IMR-90 (cell line): Measurements from ENCODE around the gene GLIS1. TPM values are rescaled to one million over a fixed set of nuclear protein-coding genes. Genes with fewer than 3 reads are reported as not detected.

ENCODE experiments used
- ATAC-seq: fragments of 200-7000 bp; cut with Tn5 transposase; 2 replicates; pipeline ENCODE4 v1.9.1; 2020; ENCODE audit warnings: low read depth, mild to moderate bottlenecking, moderate library complexity
- BruUV-seq: library from RNA; stranded (reverse); fragments of 400-500 nt; replicated peaks from 2 replicates; lab custom pipeline; 2021; lab: Mats Ljungman, UMichigan
- CTCF ChIA-PET: fragments of 300-600 bp; formaldehyde crosslinking; extraction: SDS; loops from one replicate; lab custom pipeline; 2021; ENCODE audit warnings: antibody characterized with exemption; lab: Yijun Ruan, JAX
- POLR2A ChIA-PET: fragments of 300-600 bp; sonication (Branson Sonifier 250); formaldehyde crosslinking; loops from one replicate; lab custom pipeline; 2022; ENCODE audit warnings: antibody characterized with exemption; ENCODE audit not compliant: unreplicated experiment; lab: Charles Lee
- DNase-seq: peaks from one replicate; pipeline ENCODE4 v3.0.0; 2013
- H2AFZ ChIP-seq: replicated peaks from 2 replicates; pipeline ENCODE3; 2013; ENCODE audit warnings: low read length, mild to moderate bottlenecking; ENCODE audit not compliant: poor library complexity
- H2AK5ac ChIP-seq: 2 replicates; pipeline ENCODE4 v1.6.1; 2013; ENCODE audit warnings: low read depth, low read length, inconsistent platforms
- H2AK9ac ChIP-seq: replicated peaks from 2 replicates; pipeline ENCODE3; 2013; ENCODE audit warnings: mild to moderate bottlenecking, low read depth, low read length, moderate library complexity; ENCODE audit not compliant: poor library complexity
- H2BK120ac ChIP-seq: 2 replicates; pipeline ENCODE4 v1.6.1; 2013; ENCODE audit warnings: low read depth, low read length, inconsistent platforms
- H2BK15ac ChIP-seq: 3 replicates; pipeline ENCODE4 v1.6.1; 2013; ENCODE audit warnings: low read depth, low read length, inconsistent platforms
- H2BK20ac ChIP-seq: 2 replicates; pipeline ENCODE4 v1.6.1; 2013; ENCODE audit warnings: low read depth, mild to moderate bottlenecking, inconsistent platforms, low read length, moderate library complexity
- H2BK5ac ChIP-seq: 2 replicates; pipeline ENCODE4 v1.6.1; 2013; ENCODE audit warnings: mild to moderate bottlenecking, low read depth, low read length, inconsistent platforms; ENCODE audit not compliant: poor library complexity, severe bottlenecking
- H3K14ac ChIP-seq: replicated peaks from 2 replicates; pipeline ENCODE4 v1.6.1; 2013; ENCODE audit warnings: low read depth, low read length, inconsistent platforms
- H3K18ac ChIP-seq: 2 replicates; pipeline ENCODE4 v1.6.1; 2013; ENCODE audit warnings: low read depth, low read length, control low read depth
- H3K23ac ChIP-seq: 2 replicates; pipeline ENCODE4 v1.6.1; 2013; ENCODE audit warnings: low read depth, low read length, inconsistent platforms
- H3K27ac ChIP-seq: 2 replicates; pipeline ENCODE4 v1.5.1; 2013; ENCODE audit warnings: mild to moderate bottlenecking, control low read depth, low read length; ENCODE audit not compliant: insufficient read depth
- H3K27me3 ChIP-seq: 2 replicates; pipeline ENCODE4 v1.6.1; 2013; ENCODE audit warnings: low read length; ENCODE audit not compliant: control insufficient read depth, insufficient read depth
- H3K36me3 ChIP-seq: 2 replicates; pipeline ENCODE4 v1.6.1; 2013; ENCODE audit warnings: low read length, mixed read lengths; ENCODE audit not compliant: control insufficient read depth, insufficient read depth
- H3K4ac ChIP-seq: 2 replicates; pipeline ENCODE4 v1.6.1; 2013; ENCODE audit warnings: low read depth, low read length, inconsistent platforms
- H3K4me1 ChIP-seq: 2 replicates; pipeline ENCODE4 v1.6.1; 2013; ENCODE audit warnings: low read length, mixed read lengths; ENCODE audit not compliant: control insufficient read depth, insufficient read depth
- H3K4me2 ChIP-seq: 2 replicates; pipeline ENCODE4 v1.6.1; 2013; ENCODE audit warnings: low read depth, mild to moderate bottlenecking, control low read depth, low read length, moderate library complexity
- H3K4me3 ChIP-seq: 2 replicates; pipeline ENCODE4 v1.5.1; 2013; ENCODE audit warnings: low read depth, mild to moderate bottlenecking, control low read depth, low read length, moderate library complexity; ENCODE audit not compliant: insufficient read depth
- H3K56ac ChIP-seq: 2 replicates; pipeline ENCODE4 v1.6.1; 2013; ENCODE audit warnings: low read length, inconsistent platforms; ENCODE audit not compliant: insufficient read depth; ENCODE audit errors: extremely low read depth
- H3K79me1 ChIP-seq, 2 experiments: 2 replicates each; pipeline ENCODE4 v1.6.1; 2013; ENCODE audit warnings: low read length in 2 of 2, inconsistent platforms in 1 of 2, low read depth in 1 of 2
- H3K9ac ChIP-seq: 2 replicates; pipeline ENCODE4 v1.6.1; 2013; ENCODE audit warnings: low read depth, low read length, control low read depth
- H3K9me1 ChIP-seq: 2 replicates; pipeline ENCODE4 v1.6.1; 2013; ENCODE audit warnings: low read length, inconsistent platforms; ENCODE audit not compliant: insufficient read depth
- H3K9me3 ChIP-seq: 2 replicates; pipeline ENCODE4 v1.6.1; 2013; ENCODE audit warnings: low read length; ENCODE audit not compliant: control insufficient read depth, insufficient read depth
- H4K20me1 ChIP-seq: 2 replicates; pipeline ENCODE4 v1.6.1; 2013; ENCODE audit warnings: low read length, inconsistent platforms; ENCODE audit not compliant: insufficient read depth
- H4K5ac ChIP-seq: 2 replicates; pipeline ENCODE4 v1.6.1; 2013; ENCODE audit warnings: mild to moderate bottlenecking, low read depth, low read length, control low read depth
- H4K8ac ChIP-seq, 2 experiments: 2 replicates each; pipeline ENCODE4 v1.6.1; 2013; ENCODE audit warnings: low read depth in 2 of 2, low read length in 2 of 2, control low read depth in 1 of 2, inconsistent platforms in 1 of 2
- H4K91ac ChIP-seq: 2 replicates; pipeline ENCODE4 v1.6.1; 2013; ENCODE audit warnings: low read depth, low read length, inconsistent platforms; ENCODE audit not compliant: insufficient read depth
- BHLHE40 ChIP-seq: fragments of 150-350 bp; IDR thresholded peaks from 2 replicates; pipeline ENCODE4 v1.6.1; 2016; ENCODE audit warnings: mild to moderate bottlenecking, low read depth, low read length
- CEBPB ChIP-seq: IDR thresholded peaks from 2 replicates; pipeline ENCODE4 v1.6.1; 2012; ENCODE audit warnings: low read depth, low read length, improper control_type of control experiment
- CHD1 ChIP-seq: IDR thresholded peaks from 2 replicates; pipeline ENCODE4 v1.6.1; 2012; ENCODE audit warnings: low read depth, low read length, improper control_type of control experiment
- CTCF ChIP-seq: conservative IDR thresholded peaks from 2 replicates; pipeline ENCODE4 v1.5.1; 2012; ENCODE audit warnings: mild to moderate bottlenecking, low read depth, low read length, improper control_type of control experiment
- ELK1 ChIP-seq: fragments of 150-350 bp; IDR thresholded peaks from 2 replicates; pipeline ENCODE4 v1.6.1; 2016; ENCODE audit warnings: low read depth, mild to moderate bottlenecking, low read length, moderate library complexity, borderline replicate concordance
- FOS ChIP-seq: fragments of 150-350 bp; IDR thresholded peaks from 2 replicates; pipeline ENCODE4 v1.6.1; 2016; ENCODE audit warnings: low read depth, low read length
- MAFK ChIP-seq: IDR thresholded peaks from 2 replicates; pipeline ENCODE4 v1.6.1; 2012; ENCODE audit warnings: low read depth, low read length, improper control_type of control experiment
- MAZ ChIP-seq: IDR thresholded peaks from 2 replicates; pipeline ENCODE4 v1.6.1; 2012; ENCODE audit warnings: low read depth, mild to moderate bottlenecking, low read length, improper control_type of control experiment, moderate library complexity, borderline replicate concordance
- MXI1 ChIP-seq: IDR thresholded peaks from 2 replicates; pipeline ENCODE4 v1.6.1; 2012; ENCODE audit warnings: low read depth, mild to moderate bottlenecking, low read length, moderate library complexity, borderline replicate concordance
- NFE2L2 ChIP-seq: fragments of 150-350 bp; IDR thresholded peaks from 2 replicates; pipeline ENCODE4 v1.6.1; 2016; ENCODE audit warnings: low read depth, mild to moderate bottlenecking, low read length
- POLR2A ChIP-seq: IDR thresholded peaks from 2 replicates; pipeline ENCODE4 v1.6.1; 2012; ENCODE audit warnings: mild to moderate bottlenecking, low read depth, low read length
- RAD21 ChIP-seq: IDR thresholded peaks from 2 replicates; pipeline ENCODE4 v1.6.1; 2012; ENCODE audit warnings: low read length, improper control_type of control experiment
- RCOR1 ChIP-seq: IDR thresholded peaks from 2 replicates; pipeline ENCODE4 v1.6.1; 2012; ENCODE audit warnings: mild to moderate bottlenecking, low read length, improper control_type of control experiment; ENCODE audit not compliant: insufficient replicate concordance
- RFX5 ChIP-seq: IDR thresholded peaks from 2 replicates; pipeline ENCODE4 v1.8.0; 2012; ENCODE audit warnings: low read depth, mild to moderate bottlenecking, low read length, moderate library complexity
- SMC3 ChIP-seq: fragments of 150-350 bp; IDR thresholded peaks from 2 replicates; pipeline ENCODE4 v1.6.1; 2016; ENCODE audit warnings: low read depth, mild to moderate bottlenecking, antibody characterized with exemption, low read length, moderate library complexity
- USF2 ChIP-seq: fragments of 150-350 bp; IDR thresholded peaks from 2 replicates; pipeline ENCODE4 v1.6.1; 2017; ENCODE audit warnings: mild to moderate bottlenecking, antibody characterized with exemption, low read length, low read depth
- WGBS, 2 experiments: methylation state at CpG; one replicate each; pipeline versions ENCODE4 v1.1.5 to v1.1.7; 2013; ENCODE audit warnings: missing lambda C conversion rate in 2 of 2; ENCODE audit not compliant: insufficient read length in 1 of 2; ENCODE audit errors: extremely low coverage in 2 of 2; 5-methylcytosine and 5-hydroxymethylcytosine counted together
- dilution Hi-C: fragments of 300-500 bp; cut with HindIII; formaldehyde crosslinking; loops from one replicate; pipeline ENCODE4 v1.14.3; 2018; ENCODE audit warnings: low sequenced_read_pairs; ENCODE audit not compliant: unreplicated experiment
- in situ Hi-C: fragments of 300-500 bp; cut with MboI; formaldehyde crosslinking; loops from 3 replicates; pipeline ENCODE4 v1.14.3; 2019; ENCODE audit warnings: low sequenced_read_pairs, inconsistent platforms, mixed read lengths
- intact Hi-C: fragments of 100-400 bp; cut with micrococcal nuclease; formaldehyde crosslinking; loops from 2 replicates; pipeline ENCODE4 v1.10.0; 2022
- polyA plus RNA-seq, 3 experiments: library from polyadenylated mRNA; depleted of rRNA; stranded (reverse); fragments of >200 nt; gene quantifications; 2 replicates each; pipeline ENCODE4 v1.2.3, GENCODE V29; 2012; ENCODE audit warnings: low replicate concordance in 1 of 3
- total RNA-seq: library from RNA; depleted of rRNA; stranded (reverse); fragments of >200 nt; gene quantifications from 2 replicates; pipeline ENCODE4 v1.2.3, GENCODE V29; 2012

GLIS1 gene
- total and polyA plus RNA-seq, 2 of the 4 experiments (the other 2 are of a cell fraction) = 0.18 to 2.3 TPM

- dilution Hi-C loops = no loop called here
- no peak overlapping the region for H3K4ac ChIP-seq
- no peak overlapping the region for H3K4me3 ChIP-seq
- peaks cover 4% of the 10 kb centered on the region; the same call in 1 of the 2 replicates for H3K9me1 ChIP-seq
- no peak overlapping the region for H2BK120ac ChIP-seq
- no peak overlapping the region for H3K18ac ChIP-seq
- no peak overlapping the region for H2BK15ac ChIP-seq
- in situ Hi-C loops = no loop called here
- DNase-seq (no peak), ATAC-seq (no peak)
- no peak overlapping the region for H2BK20ac ChIP-seq
- no peak overlapping the region for H3K4me2 ChIP-seq
- H2AK5ac ChIP-seq = no peak overlapping the region
- H4K91ac ChIP-seq = no peak overlapping the region
- H3K14ac ChIP-seq = no peak overlapping the region
- H3K9ac ChIP-seq = no peak overlapping the region
- no CpG with 5 or more reads among the region's 1 CpG for WGBS, 2 experiments
- no peak overlapping the region for H3K23ac ChIP-seq
- intact Hi-C loops = no loop called here
- H3K27me3 ChIP-seq = peaks cover 3% of the 10 kb centered on the region; the same call in 1 of the 2 replicates
- H4K5ac ChIP-seq = no peak overlapping the region
- no peak overlapping the region for H3K56ac ChIP-seq
- TF ChIP-seq MXI1 (no peak), CEBPB (no peak), FOS (no peak), ELK1 (no peak), MAZ (no peak), BHLHE40 (no peak), CTCF (no peak), NFE2L2 (no peak), POLR2A (no peak), RFX5 (no peak), SMC3 (no peak), MAFK (no peak), USF2 (no peak), RAD21 (no peak), CHD1 (no peak), RCOR1 (no peak)
- no TSS peak for BruUV-seq
- H2AK9ac ChIP-seq = no peak overlapping the region
- peaks cover 4 to 5% of the 10 kb centered on the region in 2 experiments; a peak in 2 of 4 replicates for H3K79me1 ChIP-seq
- no peaks in the 10 kb centered on the region for H3K9me3 ChIP-seq
- H3K4me1 ChIP-seq = peaks cover 2% of the 10 kb centered on the region
- H4K8ac ChIP-seq = no peak overlapping the region
- no peak overlapping the region for H2BK5ac ChIP-seq
- no peak overlapping the region for H3K27ac ChIP-seq
- H4K20me1 ChIP-seq = peaks cover 16% of the 10 kb centered on the region
- no peak overlapping the region for H2AFZ ChIP-seq
- ChIA-PET POLR2A (no interaction called here), CTCF (no interaction called here)
- H3K36me3 ChIP-seq = no peaks in the 10 kb centered on the region
Measured at GRCh38 chr1:53666566-53666965, 72.4 kb downstream of the GLIS1 start.
